HG03460 (cell line): ENCODE results near the gene MAL.
"Not testable (repeated sequence)": the region's sequence is repeated elsewhere in the genome, so short reads cannot be mapped to it uniquely, and the experiment has no call there.

ENCODE experiments used
- ATAC-seq: cut with Tn5 transposase; IDR thresholded peaks from one replicate; pipeline ENCODE4 v1.9.1; 2021; ENCODE audit not compliant: unreplicated experiment

The MAL gene

DNA sequence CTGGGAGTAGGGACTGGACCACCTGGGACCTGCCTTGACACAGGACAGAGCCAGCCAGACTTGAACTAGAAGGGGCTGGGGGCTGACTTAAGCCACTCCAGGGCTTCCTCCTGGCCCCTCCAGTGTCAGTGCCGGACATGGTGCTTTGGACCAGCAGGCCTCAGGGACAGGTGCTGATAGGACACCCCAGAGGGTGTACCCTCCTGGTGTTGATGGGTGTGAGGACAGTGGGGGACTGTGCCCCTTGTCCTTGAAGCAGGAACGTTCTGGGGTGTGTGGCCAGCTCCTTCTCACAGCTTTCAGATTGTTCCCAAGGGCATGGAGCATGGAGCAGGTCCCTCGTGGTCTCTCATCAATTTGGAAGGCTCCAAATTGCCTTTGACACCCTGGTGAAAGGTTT, 6.8 kb downstream of the MAL start:
- ATAC-seq, result no peak

GRCh38 chr2:95032868-95033603, 7.5 kb downstream of the MAL start:
- ATAC-seq, result no peak

GRCh38 chr2:95034221-95034620, 8.7 kb downstream of the MAL start:
- ATAC-seq, result no peak

GRCh38 chr2:95034818-95035217, 9.3 kb downstream of the MAL start:
- no peak for ATAC-seq

DNA sequence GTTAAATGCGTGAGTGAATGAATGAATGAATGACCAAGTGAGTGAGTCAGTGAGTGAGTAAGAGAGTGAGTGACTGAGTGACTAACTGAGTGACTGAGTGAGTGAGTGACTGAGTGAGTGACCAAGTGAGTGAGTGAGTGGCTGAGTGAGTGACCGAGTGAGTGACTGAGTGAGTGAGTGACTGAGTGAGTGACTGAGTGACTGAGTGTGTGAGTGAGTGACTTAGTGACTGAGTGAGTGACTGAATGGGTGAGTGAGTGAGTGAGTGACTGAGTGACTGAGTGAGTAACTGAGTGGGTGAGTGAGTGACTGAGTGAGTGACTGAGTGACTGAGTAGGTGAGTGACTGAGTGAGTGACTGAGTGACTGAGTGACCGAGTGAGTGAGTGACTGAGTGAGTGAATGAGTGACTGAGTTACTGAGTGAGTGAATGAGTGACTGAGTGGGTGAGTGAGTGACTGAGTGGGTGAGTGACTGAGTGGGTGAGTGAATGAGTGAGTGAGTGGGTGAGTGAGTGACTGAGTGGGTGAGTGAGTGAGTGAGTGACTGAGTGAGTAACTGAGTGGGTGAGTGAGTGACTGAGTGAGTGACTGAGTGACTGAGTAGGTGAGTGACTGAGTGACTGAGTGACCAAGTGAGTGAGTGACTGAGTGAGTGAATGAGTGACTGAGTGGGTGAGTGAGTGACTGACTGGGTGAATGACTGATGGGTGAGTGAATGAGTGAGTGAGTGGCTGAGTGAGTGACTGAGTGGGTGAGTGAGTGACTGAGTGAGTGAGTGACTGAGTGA, 11.3 kb downstream of the MAL start:
- no peak for ATAC-seq

DNA sequence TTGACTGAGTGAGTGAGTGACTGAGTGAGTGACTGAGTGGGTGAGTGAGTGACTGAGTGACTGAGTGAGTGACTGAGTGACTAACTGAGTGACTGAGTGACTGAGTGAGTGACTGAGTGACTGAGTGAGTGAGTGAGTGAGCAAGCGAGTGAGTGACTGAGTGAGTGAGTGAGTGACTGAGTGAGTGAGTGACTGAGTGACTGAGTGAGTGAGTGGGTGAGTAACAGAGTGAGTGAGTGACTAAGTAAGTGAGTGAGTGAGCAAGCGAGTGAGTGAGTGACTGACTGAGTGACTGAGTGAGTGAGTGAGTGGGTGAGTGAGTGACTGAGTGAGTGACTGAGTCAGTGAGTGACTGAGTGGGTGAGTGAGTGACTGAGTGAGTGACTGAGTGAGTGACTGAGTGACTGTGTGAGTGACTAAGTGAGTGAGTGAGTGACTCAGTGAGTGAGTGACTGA, 11.9 kb downstream of the MAL start:
- ATAC-seq, result no peak

GRCh38 chr2:95037841-95038585, 12.5 kb downstream of the MAL start:
- ATAC-seq, result not testable (repeated sequence)

DNA sequence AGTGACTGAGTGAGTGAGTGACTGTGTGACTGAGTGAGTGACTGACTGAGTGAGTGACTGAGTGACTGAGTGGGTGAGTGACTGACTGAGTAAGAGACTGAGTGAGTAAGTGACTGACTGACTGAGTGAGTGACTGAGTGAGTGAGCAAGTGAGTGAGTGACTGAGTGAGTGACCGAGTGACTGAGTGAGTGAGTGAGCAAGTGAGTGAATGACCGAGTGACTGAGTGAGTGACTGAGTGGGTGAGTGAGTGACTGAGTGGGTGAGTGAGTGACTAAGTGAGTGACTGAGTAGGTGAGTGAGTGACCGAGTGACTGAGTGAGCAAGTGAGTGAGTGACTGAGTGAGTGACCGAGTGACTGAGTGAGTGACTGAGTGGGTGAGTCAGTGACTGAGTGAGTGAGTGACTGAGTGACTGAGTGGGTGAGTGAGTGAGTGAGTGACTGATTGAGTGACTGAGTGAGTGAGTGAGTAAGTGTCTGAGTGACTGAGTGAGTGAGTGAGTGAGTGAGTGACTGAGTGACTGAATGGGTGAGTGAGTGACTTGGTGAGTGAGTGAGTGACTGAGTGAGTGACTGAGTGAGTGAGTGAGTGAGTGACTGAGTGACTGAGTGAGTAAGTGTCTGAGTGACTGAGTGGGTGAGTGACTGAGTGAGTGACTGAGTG, 13.3 kb downstream of the MAL start:
- ATAC-seq, result no peak

DNA sequence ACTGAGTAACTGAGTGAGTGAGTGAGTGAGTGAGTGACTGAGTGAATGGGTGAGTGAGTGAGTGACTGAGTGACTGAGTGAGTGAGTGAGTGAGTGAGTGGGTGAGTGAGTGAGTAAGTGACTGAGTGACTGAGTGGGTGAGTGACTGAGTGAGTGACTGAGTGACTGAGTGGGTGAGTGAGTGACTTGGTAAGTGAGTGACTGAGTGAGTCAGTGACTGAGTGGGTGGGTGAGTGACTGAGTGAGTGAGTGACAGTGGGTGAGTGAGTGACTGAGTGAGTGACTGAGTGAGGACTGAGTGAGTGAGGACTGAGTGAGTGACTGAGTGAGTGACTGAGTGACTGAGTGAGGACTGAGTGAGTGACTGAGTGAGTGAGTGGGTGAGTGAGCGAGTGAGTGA, 13.9 kb downstream of the MAL start:
- no peak for ATAC-seq

- no peak for ATAC-seq
Measured at GRCh38 chr2:95039978-95040377, 14.5 kb downstream of the MAL start.

GRCh38 chr2:95040426-95040825, 14.9 kb downstream of the MAL start:
- no peak for ATAC-seq

DNA sequence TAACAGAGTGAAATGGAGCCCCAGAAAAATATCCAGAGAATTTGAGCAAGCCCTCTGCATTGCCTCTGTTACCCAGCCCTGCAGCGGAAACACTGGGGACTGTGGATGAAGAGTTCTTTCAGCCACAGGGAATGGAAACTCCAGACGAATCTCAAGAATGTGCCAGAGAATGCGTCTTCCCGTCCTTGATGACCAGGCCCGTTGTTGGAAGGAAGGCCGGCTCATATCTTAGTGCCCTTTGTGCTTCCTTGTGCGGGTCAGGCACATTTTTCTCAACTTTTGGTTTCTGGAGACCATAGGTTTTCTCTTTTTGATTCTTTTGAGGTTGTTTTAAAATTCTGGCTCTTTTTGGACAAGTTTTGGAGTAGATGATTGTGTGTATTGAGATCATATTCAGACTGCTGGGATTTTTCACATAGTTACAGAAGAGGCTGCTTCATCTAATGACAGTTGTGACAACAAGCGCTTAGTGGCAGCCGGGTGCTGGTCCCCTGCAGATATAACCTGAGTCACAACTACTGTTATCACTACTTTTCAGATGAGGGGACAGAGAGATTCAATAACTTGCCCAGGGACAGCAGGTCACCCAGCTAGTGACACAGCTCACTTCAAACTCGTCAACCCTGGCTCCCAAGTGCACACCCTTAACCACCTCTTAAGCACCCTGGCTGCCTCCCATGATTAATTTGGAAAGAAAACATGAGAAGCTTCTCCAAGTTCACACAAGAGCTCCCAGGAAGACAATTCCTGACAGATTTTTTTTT, 15.7 kb downstream of the MAL start:
- ATAC-seq, result no peak

GRCh38 chr2:95041824-95042442, 16.4 kb downstream of the MAL start:
- ATAC-seq, result no peak

DNA sequence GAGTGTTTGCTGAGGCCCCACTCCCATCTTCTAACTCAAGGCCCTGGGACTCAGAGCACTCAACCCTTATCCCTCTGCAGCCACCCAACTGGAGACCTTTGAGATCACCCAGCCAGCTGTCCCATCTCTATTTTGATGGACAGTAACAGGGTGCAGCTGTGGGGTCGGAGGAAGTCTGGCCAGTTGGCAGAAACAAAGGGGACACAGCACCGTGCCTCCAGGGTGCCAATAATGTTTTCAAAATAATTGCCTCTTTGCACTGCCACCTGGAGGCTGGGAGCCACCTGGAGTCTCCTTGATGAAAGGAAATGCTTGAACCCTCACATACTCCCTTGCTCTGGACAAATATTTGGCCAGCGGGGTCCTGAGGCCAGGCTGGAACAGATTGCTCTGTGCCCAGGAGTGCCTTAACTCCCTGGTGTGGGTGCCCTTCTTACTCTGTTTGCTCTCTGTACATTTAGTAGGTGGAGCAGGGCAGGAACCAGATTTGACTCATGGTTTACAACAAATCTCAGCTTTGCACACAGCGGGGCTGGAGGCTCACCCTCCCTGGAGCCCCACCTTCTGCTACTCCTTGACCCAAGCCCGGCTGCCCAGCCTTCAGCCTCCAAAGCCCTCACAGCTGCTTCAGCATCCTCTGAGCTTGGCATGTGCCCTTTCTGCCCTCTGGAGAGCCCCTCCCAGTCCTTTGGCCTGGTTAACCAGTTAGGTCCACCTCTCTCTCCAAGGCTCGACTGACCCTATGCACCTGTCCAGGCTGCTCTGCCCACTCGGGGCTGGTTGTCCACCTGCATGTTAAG, 17.2 kb downstream of the MAL start:
- no peak for ATAC-seq

DNA sequence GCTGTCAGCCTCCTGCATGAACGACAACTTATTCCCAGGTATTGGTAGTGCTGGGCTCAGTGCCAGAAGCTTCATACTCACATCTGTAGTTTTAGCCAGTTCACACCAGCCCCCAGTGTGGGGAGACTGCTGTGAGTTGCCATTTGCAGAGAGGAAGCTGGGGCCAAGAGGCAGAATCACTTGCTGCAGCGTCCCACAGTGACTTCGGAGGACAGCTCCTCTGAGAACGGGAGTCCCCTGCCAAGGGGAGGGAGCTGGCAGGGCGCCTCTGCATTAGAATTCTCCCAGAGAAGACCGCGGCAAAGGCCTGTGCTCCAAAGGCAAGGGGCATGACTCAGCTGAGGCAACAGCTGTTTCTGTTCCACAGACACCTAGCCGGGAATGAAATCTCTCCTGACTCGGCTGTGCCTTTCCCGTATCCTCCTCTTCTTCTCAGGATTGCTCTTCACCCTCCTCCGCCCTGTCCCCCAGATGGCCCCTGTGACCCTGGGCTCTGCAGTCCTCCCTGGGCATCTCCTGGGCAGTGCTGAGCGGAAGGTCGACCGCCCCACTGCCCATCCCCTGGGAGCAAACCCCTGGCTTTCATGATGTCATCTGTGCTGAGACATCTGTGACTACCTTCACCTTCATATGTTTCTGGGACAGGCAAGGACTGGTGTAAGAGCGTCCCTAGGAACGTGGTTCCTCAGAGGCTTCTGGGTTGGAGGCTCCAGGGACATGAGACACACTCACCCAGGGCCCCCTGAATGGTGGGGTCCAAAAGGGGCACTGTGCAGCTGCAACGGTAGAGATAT, 18.0 kb downstream of the MAL start:
- no peak for ATAC-seq

- ATAC-seq, result no peak
Measured at GRCh38 chr2:95044601-95045000, 19.1 kb downstream of the MAL start.

GRCh38 chr2:95046371-95047112, 21.0 kb downstream of the MAL start:
- ATAC-seq, result no peak
